Activated CD4-positive, alpha-beta T cell treated with anti-CD3 and anti-CD28 coated beads, Interleukin-2, amount 50 U/mL, for 16 hours (primary cell): ENCODE data around the gene APOC1.

Source experiments
- DNase-seq: peaks from one replicate; pipeline ENCODE4 v3.0.0-alpha.2; 2020

The APOC1 gene

DNA sequence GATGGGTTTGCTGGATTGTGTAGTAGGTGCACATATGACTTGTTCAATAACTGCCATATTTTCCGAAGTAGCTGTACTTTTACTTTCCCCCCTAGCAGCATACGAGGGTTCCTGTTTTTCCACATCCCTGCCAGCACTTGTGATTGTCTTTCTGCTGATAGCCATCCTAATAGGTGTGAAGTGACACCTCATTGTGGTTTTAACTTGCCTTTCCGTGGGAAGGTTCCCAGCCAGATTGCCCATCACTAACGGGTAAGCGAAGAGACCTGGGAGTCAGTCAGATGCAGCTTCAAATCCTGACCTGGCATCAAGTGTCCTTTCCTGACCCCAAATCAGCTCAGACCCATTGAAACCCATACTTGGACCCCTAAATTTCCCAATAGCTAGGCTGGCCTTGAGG lies 45.3 kb downstream of the APOC1 start:
- DNase-seq, result no peak

- no peak for DNase-seq
These were observed 46.7 kb downstream of the APOC1 start for GRCh38 chr19:44960906-44961728.

DNA sequence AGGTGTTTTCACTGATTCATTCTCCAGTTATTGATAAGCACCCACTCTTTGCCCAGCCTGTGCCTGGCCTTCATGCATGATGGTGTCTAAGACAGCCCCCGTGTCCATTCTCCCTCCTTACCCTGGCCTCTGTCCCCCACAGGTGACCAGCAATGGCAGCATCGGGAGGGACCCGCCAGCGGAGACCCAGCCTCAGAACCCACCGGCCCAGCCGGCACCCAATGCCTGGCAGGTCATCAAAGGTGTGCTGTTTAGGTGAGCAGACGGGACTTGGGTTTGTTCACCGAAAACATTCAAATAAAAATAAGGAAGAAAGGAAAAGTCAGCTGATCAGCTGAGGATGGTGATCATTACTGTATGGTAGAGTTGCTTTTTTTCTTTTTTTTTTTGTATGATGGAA lies 47.4 kb downstream of the APOC1 start:
- no peak for DNase-seq

DNA sequence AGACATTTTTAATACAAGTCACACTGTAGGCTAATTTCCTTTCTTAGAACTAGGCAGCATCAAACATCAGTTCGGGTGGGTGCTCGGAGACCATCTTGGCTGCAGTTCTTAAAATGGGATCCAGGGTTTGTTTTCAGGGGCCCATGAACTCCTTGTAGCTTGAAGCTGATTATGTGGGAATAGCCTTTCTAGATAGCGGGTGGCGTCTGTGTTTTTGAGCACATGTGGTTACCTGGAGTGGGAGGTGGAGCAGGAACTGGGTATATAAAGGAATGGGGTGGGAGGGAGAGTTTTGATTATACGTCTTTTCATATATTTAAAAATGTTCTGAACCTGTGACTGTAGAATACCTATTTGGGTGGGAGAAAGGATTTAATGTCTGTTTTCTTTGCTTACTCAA lies 53.7 kb downstream of the APOC1 start:
- DNase-seq, result no peak

- DNase-seq, result no peak
These were observed 54.3 kb downstream of the APOC1 start for GRCh38 chr19:44968670-44969069.
